Measurements from ENCODE around the gene UGT1A6.
"Not testable (repeated sequence)": the region's sequence is repeated elsewhere in the genome, so short reads cannot be mapped to it uniquely, and the experiment has no call there.

Gene UGT1A6

GRCh38 chr2:233692648-233693047, at the start of gene UGT1A6:
Gene UGT1A6 (plus strand): TSS chr2:233692890. CDS start chr2:233693005, 115 bp downstream.
- DNase-seq (ENCODE audit: low read depth in 2 of 2), result no peak

GRCh38 chr2:233643128-233643527, 49.6 kb upstream of the UGT1A6 start:
- no peak for DNase-seq (ENCODE audit: low read depth in 2 of 2)

- DNase-seq (ENCODE audit: low read depth in 2 of 2), result not testable (repeated sequence)
These were observed 46.7 kb upstream of the UGT1A6 start for GRCh38 chr2:233646033-233646432.

- no peak for DNase-seq (ENCODE audit: low read depth in 2 of 2)
These were observed 41.7 kb upstream of the UGT1A6 start for GRCh38 chr2:233650981-233651380.

- no peak for DNase-seq (ENCODE audit: low read depth in 2 of 2)
These were observed 41.3 kb upstream of the UGT1A6 start for GRCh38 chr2:233651430-233651829.

GRCh38 chr2:233654501-233654900, 38.2 kb upstream of the UGT1A6 start:
- DNase-seq (ENCODE audit: low read depth in 2 of 2), result no peak

GRCh38 chr2:233655043-233655442, 37.6 kb upstream of the UGT1A6 start:
- DNase-seq (ENCODE audit: low read depth in 2 of 2), result no peak

GRCh38 chr2:233655943-233656342, 36.7 kb upstream of the UGT1A6 start:
- not testable (repeated sequence) for DNase-seq (ENCODE audit: low read depth in 2 of 2)

- DNase-seq (ENCODE audit: low read depth in 2 of 2), result no peak
These were observed 36.2 kb upstream of the UGT1A6 start for GRCh38 chr2:233656443-233656842.

GRCh38 chr2:233658610-233659009, 34.1 kb upstream of the UGT1A6 start:
- no peak for DNase-seq (ENCODE audit: low read depth in 2 of 2)

GRCh38 chr2:233663911-233664310, 28.8 kb upstream of the UGT1A6 start:
- DNase-seq (ENCODE audit: low read depth in 2 of 2), result no peak

- DNase-seq (ENCODE audit: low read depth in 2 of 2), result no peak
These were observed 24.0 kb upstream of the UGT1A6 start for GRCh38 chr2:233668605-233669260.

- DNase-seq (ENCODE audit: low read depth in 2 of 2), result no peak
These were observed 21.2 kb upstream of the UGT1A6 start, which contains the start of gene UGT1A9 for GRCh38 chr2:233671290-233672161. Gene UGT1A9 (plus strand): TSS chr2:233671898. CDS start chr2:233671935, 37 bp downstream.

GRCh38 chr2:233672886-233673285, 19.8 kb upstream of the UGT1A6 start:
- DNase-seq (ENCODE audit: low read depth in 2 of 2), result no peak

GRCh38 chr2:233673896-233674295, 18.8 kb upstream of the UGT1A6 start:
- no peak for DNase-seq (ENCODE audit: low read depth in 2 of 2)

GRCh38 chr2:233674314-233674713, 18.4 kb upstream of the UGT1A6 start:
- DNase-seq (ENCODE audit: low read depth in 2 of 2), result no peak

- DNase-seq (ENCODE audit: low read depth in 2 of 2), result no peak
These were observed 17.7 kb upstream of the UGT1A6 start for GRCh38 chr2:233674995-233675394.

- DNase-seq (ENCODE audit: low read depth in 2 of 2), result no peak
These were observed 16.6 kb upstream of the UGT1A6 start for GRCh38 chr2:233676046-233676445.

- no peak for DNase-seq (ENCODE audit: low read depth in 2 of 2)
These were observed 13.5 kb upstream of the UGT1A6 start for GRCh38 chr2:233679196-233679595.

GRCh38 chr2:233680361-233681045, 12.2 kb upstream of the UGT1A6 start:
- no peak for DNase-seq (ENCODE audit: low read depth in 2 of 2)

GRCh38 chr2:233681521-233682099, 11.1 kb upstream of the UGT1A6 start, which contains the start of gene UGT1A7:
Gene UGT1A7 (plus strand): TSS chr2:233681901. CDS start chr2:233681938, 37 bp downstream.
- no peak for DNase-seq (ENCODE audit: low read depth in 2 of 2)

- DNase-seq (ENCODE audit: low read depth in 2 of 2), result no peak
These were observed 8.1 kb upstream of the UGT1A6 start for GRCh38 chr2:233684640-233685039.

All from stimulated activated CD4-positive, alpha-beta T cell treated with anti-CD3 and anti-CD28 coated beads, Interleukin-1b, Interleukin-23, amount 100 ng/mL, for 4 hours (primary cell).